DMS 273 (cell line): ENCODE results near the gene FKBP1A.

ENCODE experiments used
- DNase-seq: peaks from one replicate; lab custom pipeline; 2025; ENCODE audit not compliant: unreplicated experiment; lab: John Stamatoyannopoulos, UW

FKBP1A gene

DNA sequence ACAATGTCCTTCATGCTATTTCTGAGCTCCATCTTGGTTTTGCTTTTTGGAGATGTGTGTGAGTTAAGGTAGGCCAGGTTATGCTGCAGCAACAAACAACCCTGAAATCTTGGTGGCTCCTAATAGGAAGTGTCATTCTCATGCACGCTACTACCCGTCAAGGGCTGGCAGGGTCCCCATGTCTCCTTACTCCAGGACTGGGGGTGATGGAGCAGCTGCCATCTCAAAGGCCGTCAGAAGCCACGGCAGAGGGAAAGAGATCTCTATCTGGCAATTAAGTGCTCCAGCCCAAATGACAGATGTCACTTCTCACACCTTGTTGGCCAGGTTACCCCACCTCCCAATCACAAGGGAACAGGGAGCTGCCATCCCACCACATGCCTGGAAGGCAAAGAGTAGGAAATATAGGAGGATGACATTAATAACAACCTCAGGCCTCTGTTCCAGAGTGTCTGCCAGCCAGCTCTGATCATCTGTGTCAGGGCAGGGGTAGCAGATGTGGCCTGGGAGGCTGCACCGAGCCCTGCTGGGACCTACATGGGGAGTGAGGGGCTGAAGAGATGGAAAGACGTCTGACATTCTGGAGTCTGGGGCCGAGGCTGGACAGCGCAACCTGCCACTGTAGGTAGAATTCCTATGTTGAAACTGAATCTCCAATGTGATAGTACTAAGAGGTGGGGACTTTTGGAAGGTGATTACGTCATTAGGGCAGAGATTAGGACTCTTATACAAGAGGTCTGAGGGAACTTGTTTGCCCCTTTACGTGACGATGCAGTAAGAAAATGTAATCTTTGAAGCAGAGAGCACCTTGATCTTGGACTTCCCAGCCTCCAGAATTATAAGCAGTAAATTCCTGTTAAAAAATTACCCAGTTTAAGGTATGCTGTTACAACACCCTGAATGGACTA, 59.1 kb downstream of the FKBP1A start:
- no peak for DNase-seq

DNA sequence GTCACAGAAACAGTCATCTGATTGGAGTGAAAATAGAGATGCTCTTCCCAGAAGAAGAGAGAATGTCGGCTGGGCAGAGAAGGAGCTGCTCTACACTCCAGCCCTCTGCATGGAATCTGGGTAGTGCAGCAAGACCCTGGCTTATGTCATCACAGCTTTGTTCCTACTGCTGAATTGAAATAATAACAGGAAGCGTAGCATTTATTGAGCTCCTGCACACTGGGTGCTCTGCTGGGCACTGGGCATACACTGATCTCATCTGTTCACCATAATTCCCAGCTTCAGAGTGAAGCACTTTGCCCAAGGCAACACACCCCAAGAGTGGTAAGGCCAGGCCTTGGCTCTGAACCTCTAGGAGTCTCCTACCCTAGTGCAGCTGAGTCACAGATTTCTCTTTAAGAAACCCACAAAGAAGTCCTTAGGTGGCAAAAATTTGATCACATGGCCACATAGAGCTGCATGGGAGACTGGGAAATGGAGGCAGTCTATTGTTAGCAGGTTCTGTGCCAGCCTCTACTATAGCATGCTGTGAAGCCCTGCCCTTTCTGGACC, 60.0 kb downstream of the FKBP1A start:
- no peak for DNase-seq

DNA sequence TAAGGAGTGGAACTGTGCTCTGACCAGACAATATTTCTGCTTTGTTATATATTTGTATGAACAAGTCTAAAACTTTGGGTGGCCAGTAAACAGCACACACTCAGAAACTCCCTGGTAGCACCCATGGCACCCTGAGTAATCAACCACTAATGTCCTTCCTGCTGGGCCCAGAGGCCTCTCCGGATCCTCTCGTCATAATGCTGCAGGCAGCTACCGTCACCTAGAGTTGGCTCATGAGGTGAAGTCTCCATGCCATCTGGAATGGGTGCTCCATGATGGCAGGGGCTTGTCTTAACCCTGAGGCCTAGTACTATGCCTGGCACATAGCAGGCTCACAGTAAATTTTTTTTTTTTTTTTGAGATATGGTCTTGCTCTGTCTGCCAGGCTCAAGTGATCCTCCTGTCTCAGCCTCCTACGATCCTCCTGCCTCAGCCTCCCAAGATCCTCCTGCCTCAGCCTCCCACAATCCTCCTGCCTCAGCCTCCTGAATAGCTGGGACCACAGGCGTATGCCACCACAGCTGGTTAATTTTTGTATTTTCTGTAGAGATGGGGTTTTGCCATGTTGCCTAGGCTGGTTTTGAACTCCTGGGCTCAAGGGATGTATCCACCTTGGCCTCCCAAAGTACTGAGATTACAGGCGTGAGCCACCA, 60.9 kb downstream of the FKBP1A start:
- DNase-seq: no peak

DNA sequence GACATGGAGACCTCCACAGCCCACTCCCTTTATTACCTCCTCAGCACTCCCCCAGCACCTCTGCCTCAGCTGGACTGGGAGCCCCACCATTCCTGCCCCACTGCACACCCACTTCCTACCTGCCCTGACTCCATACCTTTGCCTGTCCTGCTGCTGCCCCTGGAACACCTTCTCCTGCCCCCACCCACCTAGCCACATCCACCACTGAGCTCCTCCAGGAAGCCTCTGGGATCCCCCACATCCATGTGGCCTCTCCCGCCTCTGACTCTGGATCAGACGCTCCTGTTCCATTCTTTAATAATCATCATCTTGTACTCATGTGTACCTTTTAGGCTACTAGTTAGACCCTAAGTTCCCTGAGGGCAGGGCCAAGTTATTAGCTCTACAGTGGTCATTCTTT, 61.8 kb downstream of the FKBP1A start:
- no peak for DNase-seq

DNA sequence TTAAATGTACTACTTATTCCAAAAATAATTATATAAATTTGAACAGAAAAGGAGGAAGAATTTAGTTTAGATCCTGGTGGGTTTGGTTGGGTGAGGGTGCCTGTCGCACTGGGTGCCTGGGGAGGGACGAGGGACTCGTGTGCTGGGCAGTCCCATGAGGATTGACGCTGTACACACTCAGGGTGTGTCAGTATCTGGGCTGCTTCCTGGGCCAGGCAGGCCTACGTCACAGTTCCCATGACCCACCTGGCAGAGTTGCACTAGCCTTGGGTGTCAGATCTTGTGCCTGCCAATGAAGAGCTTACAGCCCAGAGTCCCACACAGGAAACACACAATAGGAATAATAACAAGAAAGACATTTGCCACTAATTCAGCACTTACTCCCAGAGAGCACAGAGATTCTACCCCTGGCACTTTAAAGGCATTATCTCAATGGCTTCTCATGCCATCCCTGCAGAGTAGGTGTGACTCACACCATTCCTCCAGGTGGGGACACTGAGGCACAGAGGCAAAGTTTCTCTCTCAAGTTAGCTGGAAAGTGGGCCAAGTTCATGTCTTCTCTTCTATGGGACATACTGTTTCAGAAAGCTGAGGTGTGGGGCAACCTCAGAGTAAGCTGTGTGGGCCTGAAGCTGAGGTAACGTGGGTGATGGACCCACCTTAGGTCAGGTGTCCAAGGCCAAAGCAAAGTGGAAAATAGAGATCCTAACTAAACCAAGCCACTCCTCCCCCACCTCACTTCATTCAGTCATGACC, 62.6 kb downstream of the FKBP1A start:
- DNase-seq: no peak

DNA sequence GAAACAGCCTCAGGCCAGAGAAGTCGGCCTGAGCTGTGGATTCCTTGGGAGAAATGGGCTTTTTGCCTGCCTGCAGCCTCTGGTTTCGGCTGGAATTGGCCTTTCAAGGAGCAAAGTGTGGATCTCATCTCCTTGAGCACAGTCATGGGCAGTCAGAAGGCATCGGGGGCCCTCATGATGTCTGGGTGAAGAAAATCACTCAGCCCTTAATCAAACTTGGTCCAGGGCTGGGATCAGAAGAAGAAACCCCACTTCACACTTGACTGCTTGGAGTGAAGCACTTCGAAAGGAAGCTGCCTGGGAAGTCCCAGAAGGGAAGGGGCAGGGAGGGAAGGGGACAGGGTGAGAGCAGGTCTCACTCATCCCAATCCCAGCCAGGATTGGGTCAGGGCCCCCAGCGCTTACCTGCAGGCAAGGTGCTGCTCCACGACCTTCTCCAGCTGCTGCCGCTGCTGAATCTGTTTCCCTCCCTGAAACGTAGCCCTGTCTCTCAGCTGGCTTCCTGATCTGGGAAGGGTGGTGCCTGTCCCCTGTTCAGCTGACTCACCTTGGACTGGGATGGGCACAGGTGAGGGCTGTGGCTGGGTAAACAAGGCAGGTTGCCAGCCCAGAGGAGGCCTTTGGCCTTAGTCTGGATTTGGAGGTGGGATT, 64.0 kb downstream of the FKBP1A start, which contains the start of gene SDCBP2:
TSS of gene SDCBP2 (minus strand) at position 460 of the 651 bp plus-strand sequence. CDS start 8,723 bp downstream, outside the sequence.
- no peak for DNase-seq

DNA sequence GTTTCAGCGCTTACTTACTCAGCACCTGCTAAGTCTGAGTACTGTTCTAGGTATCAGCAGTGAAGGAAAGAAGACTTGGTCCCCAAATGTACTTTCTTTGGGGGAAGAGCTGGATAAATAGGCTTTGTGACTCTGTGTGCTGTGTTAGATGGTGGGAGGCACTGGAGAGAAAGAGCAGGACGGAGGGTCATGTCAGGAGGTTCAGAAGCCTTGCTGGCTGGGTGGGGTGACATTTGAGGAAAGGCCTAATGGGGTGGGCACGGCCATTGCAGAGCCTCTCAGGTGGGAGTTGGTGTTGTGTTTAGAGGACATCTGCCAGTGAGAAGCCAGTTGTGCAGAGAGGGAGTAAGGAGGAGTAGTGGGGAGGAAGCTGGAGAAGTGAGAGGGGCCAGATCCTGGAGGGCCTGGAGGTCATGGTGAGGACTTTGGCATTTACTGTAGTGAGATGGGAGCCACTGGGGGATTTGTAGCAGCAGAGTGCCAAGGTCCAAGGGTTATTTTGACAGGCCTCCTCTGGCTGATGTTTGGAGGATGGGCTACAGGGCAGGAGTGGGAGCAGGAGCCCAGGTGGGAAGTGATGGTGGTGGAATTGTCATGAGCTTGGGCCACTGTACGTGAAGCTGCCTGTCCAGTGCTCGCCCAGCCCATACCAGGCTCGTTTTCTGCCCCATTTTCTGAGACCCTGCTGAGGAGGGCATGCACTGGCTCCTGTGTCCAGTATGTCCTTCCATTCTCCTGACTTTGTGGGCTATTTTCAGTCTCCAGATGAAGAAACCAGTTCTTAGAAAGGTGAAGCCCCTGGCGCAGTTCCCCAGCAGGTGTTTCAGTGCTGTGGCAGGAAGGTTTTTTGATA, 64.8 kb downstream of the FKBP1A start:
- DNase-seq: no peak

DNA sequence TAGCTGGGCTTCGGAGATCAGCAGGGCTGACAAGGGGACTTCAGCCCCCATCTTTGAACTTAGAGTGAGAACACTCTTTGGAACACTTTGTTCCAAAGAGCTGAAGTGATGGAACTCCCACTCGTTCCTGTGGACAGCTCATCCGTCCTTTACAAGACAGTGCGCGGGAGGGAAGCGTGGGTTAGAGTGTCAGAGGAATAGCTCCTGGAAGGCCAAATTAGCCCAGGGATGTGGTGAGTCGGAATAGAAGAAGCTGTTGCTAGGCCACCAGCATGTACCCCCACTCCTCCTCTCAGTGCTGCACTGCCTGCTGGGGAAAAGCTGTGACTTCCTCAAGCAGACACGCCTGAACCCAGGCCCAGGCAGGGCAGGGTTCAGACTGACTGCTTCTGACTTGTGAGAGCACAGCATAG, 65.6 kb downstream of the FKBP1A start:
- no peak for DNase-seq

DNA sequence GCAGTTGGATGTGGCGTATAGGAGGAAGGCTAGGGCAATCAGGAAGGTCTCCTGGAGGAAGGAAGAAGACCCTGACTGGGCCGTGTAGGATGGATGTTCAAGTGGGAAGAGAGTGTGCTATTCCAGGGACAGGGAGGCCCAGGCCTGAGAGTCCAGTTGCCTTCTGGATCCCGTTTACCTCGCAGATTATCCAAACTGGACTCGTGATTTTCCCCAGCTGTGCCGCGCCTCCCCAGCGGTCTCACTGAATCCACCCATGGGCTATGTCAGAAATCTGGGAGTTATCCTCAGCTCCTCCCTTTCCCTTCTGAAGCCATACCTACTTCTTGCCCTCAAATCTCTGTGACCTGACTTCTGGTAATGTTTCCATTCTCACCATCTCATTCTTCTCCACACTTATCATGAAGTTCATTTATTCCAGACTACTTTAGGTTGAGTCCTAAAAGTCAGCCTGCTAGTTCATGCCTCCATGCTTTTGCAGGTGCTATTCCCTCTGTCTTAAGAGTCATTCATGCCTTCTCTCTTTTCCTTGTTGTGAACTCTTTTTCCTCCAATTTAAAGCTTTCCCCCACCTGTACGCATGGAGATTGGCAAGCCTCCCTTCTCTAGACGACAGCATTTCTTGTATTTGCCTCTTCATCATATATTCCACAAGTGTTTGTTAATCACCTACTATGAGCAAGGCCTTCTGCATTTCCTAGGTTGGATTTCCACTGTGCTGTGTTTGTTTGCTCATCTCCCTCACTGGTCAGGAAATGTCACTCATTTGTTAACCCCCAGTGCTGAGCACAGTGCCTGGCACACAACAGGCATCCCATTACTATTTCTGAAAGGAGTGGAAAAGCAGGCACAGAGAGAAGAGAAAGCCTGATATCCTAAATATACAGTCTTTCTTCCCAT, 66.6 kb downstream of the FKBP1A start:
- DNase-seq: no peak

DNA sequence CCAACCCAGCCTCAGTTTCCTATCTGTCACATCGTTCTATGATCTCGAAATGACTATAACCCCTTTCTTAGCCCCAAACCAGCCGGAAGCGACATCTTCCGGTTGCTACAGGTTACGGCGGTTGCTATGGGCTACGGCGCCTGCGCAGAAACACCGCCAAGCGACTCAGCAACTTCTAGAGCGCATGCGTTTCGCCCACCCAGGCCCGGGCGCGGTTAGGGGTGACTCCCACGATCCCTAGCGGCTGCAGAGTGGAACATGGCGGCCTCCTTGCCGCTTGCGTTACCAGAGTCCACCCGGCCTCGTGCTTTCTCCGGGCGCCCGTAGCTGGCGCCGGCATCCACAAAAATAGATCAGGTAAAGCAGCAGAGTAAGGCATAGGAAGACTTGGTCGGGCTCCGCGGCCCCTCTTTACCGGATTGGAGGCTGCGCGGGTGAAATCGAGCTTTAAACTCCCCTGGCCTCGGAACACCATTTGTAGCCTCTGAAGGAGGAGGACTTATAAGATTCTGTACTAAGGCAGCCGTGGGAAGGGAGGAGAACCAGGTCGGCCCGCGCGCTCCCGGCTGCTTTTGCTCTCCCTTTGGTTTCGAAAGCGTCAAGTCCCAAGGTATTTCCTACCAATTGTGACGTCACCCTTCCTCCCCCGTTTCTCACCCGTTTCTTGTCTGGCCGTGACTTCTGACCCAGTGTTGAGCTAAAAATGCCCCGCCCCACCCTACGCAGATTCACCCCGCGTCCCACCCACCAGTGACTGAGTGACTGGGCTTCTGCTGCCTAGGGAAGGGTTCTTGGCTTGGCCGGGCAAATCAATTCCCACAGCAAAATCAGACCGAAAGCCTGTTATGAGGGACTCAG, 67.5 kb downstream of the FKBP1A start:
- DNase-seq: peak; percentile 97

DNA sequence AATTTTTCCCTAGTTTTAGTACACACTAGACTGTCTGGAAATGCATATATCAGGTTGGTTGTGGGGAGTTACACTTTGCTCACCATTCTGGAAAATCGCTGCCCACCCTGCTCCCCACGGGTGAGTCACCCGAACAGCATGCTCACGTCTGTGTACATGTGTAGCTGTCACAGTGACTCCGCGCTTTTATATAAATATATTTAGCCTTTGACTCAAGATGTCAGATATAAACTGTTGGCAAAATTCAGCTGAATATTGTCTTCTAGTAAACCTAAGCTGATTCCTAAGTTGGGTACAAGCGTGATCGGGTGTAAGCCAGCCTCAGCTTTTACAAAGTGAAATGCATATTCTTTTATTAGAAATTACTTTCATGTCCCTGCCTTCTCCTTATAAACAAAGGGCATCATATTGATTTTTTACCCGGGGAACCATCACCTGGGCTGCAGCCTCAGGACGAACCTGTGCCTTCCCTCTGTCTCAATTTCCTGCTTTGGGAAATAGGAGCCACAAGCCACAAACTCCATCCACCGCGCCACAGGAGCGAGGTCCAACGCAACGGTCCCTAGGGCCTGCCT, 68.2 kb downstream of the FKBP1A start:
- DNase-seq: no peak

DNA sequence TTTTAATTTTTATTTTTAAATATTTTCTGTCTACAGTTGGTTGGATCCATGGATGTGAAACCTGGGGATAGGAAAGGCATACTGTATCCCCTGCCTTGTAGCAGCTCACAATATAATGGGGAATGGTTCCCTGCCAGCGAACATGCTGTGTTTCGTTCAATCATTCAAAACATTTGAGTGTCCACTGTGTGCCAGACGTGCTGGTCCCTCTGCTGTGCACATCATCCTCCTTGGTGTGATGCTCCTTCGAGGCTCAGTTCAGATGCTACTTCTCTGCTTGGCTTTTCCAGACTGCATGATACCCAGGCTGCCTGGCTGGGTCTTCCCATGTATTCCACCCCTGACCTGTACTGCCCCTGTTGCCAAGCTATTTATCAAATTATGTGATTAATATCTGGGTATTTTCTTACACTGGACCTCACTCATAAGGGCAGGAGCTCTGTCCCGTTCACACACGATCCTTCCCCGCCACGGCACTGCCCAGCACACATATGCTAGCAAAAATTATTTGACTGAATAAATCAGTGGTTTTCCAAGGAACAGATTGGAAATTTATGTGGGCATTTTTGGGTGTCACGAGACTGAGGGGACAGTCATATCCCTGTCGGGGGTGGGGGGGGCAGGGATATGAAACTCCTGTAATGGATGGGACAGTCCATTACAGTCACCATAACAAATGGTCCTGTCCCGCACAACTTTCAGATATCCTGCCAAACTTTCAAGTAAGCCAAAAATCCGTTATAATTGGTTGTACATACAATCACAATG, 68.8 kb downstream of the FKBP1A start:
- DNase-seq: no peak

DNA sequence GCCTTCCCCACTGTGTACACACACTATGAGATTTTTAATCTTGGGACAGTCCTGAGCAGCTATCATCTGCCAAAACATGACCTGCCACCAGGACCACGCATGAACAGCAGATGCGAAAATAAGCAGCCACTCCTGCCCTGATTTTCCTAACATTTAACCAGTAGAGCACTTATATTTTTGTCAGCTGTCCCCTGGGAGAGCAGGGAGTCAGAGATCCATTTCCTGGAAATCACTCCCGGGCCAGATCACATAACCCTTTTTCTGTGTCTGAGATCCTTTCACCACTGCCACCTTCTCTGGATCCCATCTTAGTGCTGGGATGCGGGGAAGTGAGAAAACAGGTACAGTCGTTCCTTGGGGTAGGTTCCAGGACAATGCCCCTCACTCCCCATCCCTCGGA, 69.6 kb downstream of the FKBP1A start:
- DNase-seq: no peak

DNA sequence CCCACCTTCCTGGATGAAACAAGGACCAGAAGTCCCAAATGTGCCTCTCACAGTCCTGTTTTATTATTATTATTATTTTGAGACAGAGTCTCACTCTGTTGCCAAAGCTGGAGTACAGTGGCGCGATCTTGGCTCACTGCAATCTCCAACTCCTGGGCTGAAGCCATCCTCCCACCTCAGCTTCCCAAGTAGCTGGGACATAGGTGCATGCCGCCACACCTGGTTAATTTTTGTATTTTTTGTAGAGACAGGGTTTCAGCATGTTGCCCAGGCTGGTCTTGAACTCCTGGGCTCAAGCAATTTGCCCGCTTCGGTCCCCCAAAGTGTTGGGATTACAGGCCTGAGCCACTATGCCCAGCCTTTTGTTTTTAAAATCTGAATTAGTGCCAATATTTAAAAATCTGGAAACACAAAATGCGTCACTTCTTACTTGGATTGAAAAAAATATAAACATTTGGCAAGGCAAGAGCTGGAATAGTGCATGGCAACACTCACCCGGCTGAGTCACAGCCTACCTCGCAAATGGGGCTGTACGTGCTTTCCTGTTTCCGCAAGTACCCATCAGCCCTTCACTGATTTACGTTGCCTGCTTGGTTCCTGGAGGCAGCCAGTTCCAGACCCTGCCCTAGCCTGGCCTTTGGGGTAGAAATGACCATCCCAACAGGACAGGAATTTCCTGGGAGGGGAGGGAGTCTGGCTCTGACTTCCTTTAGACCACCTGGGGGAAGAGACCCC, 70.2 kb downstream of the FKBP1A start:
- DNase-seq: no peak

DNA sequence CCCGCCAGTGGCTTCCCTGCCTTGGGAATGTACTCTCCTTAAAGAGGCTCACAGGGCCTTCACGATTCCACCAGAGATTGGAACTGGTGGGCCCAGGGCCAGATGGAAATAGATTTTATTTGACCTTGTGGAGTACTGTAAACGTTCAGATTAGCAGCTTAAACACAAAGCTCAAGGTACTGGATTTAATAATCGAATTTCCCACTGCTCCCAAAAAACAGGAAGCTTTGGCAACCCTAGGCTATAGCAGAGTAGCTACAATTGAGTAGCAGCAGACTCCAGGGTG, 71.3 kb downstream of the FKBP1A start:
- DNase-seq: no peak

DNA sequence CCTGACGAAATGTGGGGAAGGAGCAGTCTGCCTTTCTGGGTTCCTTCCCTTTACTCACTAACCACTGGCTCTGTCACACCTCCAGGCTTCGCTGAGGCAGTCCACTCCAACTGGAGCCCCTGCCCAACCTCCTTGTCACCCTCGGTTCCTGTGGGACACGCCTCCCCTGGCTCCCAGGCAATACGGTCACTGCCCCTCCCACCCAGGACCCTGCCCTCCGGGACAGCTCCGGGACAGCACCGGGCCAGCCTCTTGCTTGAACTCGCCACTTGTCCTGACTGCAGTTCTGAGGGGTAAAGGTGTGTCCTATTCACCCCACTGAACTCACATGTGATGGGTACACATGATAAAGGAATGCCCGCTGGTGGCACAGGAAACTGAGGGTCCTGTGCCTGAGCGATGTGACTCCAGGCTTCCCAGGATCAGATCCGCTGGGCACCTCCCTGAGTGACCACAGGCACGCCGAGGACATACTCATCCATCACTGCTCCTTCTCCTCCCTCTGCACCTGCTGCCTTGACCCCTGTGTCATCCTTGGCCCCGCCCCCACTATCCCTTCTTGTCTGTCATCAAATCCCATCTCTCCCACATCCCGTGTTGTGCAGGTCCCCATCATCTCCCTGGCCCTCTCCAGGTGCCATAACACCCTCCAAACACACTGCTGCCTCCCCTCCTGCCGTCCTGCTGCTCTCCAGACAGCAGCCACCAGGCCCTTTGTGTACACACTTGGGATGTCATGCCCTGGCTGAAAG, 71.8 kb downstream of the FKBP1A start:
- DNase-seq: no peak
